ENCODE results near the gene IGFL4.

Gene IGFL4

GRCh38 chr19:46065486-46066071, 24.8 kb upstream of the IGFL4 start:
- DNase-seq (ENCODE audit: low read depth, low spot score): no peak
- H3K27ac ChIP-seq: no peak overlapping the region

- no peak for DNase-seq (ENCODE audit: low read depth, low spot score)
- no peak overlapping the region for H3K27ac ChIP-seq
These were observed 22.4 kb upstream of the IGFL4 start for GRCh38 chr19:46063201-46063600.

GRCh38 chr19:46060012-46060411, 19.2 kb upstream of the IGFL4 start:
- no peak overlapping the region for H3K27ac ChIP-seq
- DNase-seq (ENCODE audit: low read depth, low spot score): no peak

- H3K27ac ChIP-seq: no peak overlapping the region
- DNase-seq (ENCODE audit: low read depth, low spot score): no peak
These were observed 18.0 kb upstream of the IGFL4 start for GRCh38 chr19:46058778-46059177.

GRCh38 chr19:46056536-46056935, 15.7 kb upstream of the IGFL4 start:
- H3K27ac ChIP-seq: peak overlapping the region; percentile 26
- peak; percentile 65 for DNase-seq (ENCODE audit: low read depth, low spot score)

- no peak overlapping the region for H3K27ac ChIP-seq
- DNase-seq (ENCODE audit: low read depth, low spot score): no peak
These were observed 12.1 kb upstream of the IGFL4 start for GRCh38 chr19:46052896-46053295.

- no peak overlapping the region for H3K27ac ChIP-seq
- no peak for DNase-seq (ENCODE audit: low read depth, low spot score)
These were observed 8.8 kb upstream of the IGFL4 start for GRCh38 chr19:46049597-46049996.

GRCh38 chr19:46043519-46043918, 2.7 kb upstream of the IGFL4 start:
- DNase-seq (ENCODE audit: low read depth, low spot score): no peak

GRCh38 chr19:46042252-46042883, 1.6 kb upstream of the IGFL4 start:
- H3K27ac ChIP-seq: no peak overlapping the region
- DNase-seq (ENCODE audit: low read depth, low spot score): no peak

More at GRCh38 chr19:46043519-46043918, 2.7 kb upstream of the IGFL4 start:
- no peak overlapping the region for H3K27ac ChIP-seq

GRCh38 chr19:46040125-46040524, 677 bp downstream of the IGFL4 start:
- no peak overlapping the region for H3K27ac ChIP-seq

GRCh38 chr19:46036744-46037128, 4.1 kb downstream of the IGFL4 start:
- H3K27ac ChIP-seq: no peak overlapping the region
- DNase-seq (ENCODE audit: low read depth, low spot score): no peak

More at GRCh38 chr19:46040125-46040524, 677 bp downstream of the IGFL4 start:
- DNase-seq (ENCODE audit: low read depth, low spot score): no peak

- no peak for DNase-seq (ENCODE audit: low read depth, low spot score)
- H3K27ac ChIP-seq: no peak overlapping the region
These were observed 4.6 kb downstream of the IGFL4 start for GRCh38 chr19:46035986-46036743.

GRCh38 chr19:46035546-46035945, 5.3 kb downstream of the IGFL4 start:
- H3K27ac ChIP-seq: no peak overlapping the region
- DNase-seq (ENCODE audit: low read depth, low spot score): no peak

GRCh38 chr19:46033401-46033800, 7.4 kb downstream of the IGFL4 start:
- no peak overlapping the region for H3K27ac ChIP-seq
- DNase-seq (ENCODE audit: low read depth, low spot score): no peak

GRCh38 chr19:46032597-46033025, 8.2 kb downstream of the IGFL4 start:
- H3K27ac ChIP-seq: no peak overlapping the region
- no peak for DNase-seq (ENCODE audit: low read depth, low spot score)

GRCh38 chr19:46031781-46032596, 8.8 kb downstream of the IGFL4 start:
- H3K27ac ChIP-seq: no peak overlapping the region
- no peak for DNase-seq (ENCODE audit: low read depth, low spot score)

GRCh38 chr19:46030812-46031550, 9.8 kb downstream of the IGFL4 start:
- H3K27ac ChIP-seq: no peak overlapping the region
- no peak for DNase-seq (ENCODE audit: low read depth, low spot score)

GRCh38 chr19:46025835-46026234, 15.0 kb downstream of the IGFL4 start:
- DNase-seq (ENCODE audit: low read depth, low spot score): no peak
- H3K27ac ChIP-seq: no peak overlapping the region

GRCh38 chr19:46023311-46023779, 17.5 kb downstream of the IGFL4 start:
- DNase-seq (ENCODE audit: low read depth, low spot score): no peak
- H3K27ac ChIP-seq: no peak overlapping the region

Measured in epithelial cell of prostate (primary cell).